IPS DF 6.9 (cell line): Measurements from ENCODE around the gene B4GALNT2.
A peak's percentile ranks its signal among the peaks of the same experiment; 100 is the strongest.
"Not testable (repeated sequence)": the region's sequence is repeated elsewhere in the genome, so short reads cannot be mapped to it uniquely, and the experiment has no call there.

Experiments
- DNase-seq: peaks from one replicate; pipeline ENCODE4 v3.0.0-alpha.2; 2013; ENCODE audit warnings: low read depth, low spot score
- H3K27ac ChIP-seq: one replicate; pipeline ENCODE4 v1.5.1; 2013; ENCODE audit warnings: low read length, control low read depth
- H3K27me3 ChIP-seq: 2 replicates; pipeline ENCODE4 v1.6.1; 2013; ENCODE audit warnings: mild to moderate bottlenecking, low read length; ENCODE audit not compliant: control insufficient read depth, insufficient read depth
- H3K36me3 ChIP-seq: 2 replicates; pipeline ENCODE4 v1.6.1; 2013; ENCODE audit warnings: low read length; ENCODE audit not compliant: control insufficient read depth, insufficient read depth
- H3K4me1 ChIP-seq: 2 replicates; pipeline ENCODE4 v1.6.1; 2013; ENCODE audit warnings: low read length; ENCODE audit not compliant: control insufficient read depth, insufficient read depth
- H3K4me3 ChIP-seq: 2 replicates; pipeline ENCODE4 v1.5.1; 2013; ENCODE audit warnings: mild to moderate bottlenecking, low read length
- H3K9me3 ChIP-seq: 2 replicates; pipeline ENCODE4 v1.6.1; 2013; ENCODE audit warnings: low read length, inconsistent platforms; ENCODE audit not compliant: control insufficient read depth, insufficient read depth
- WGBS: extraction: QIAGEN DNeasy Blood & Tissue Kit; methylation state at CpG from one replicate; pipeline ENCODE4 v1.1.7; 2013; ENCODE audit warnings: mixed read lengths, missing lambda C conversion rate; ENCODE audit not compliant: insufficient read length, insufficient coverage; 5-methylcytosine and 5-hydroxymethylcytosine counted together

The B4GALNT2 gene

DNA sequence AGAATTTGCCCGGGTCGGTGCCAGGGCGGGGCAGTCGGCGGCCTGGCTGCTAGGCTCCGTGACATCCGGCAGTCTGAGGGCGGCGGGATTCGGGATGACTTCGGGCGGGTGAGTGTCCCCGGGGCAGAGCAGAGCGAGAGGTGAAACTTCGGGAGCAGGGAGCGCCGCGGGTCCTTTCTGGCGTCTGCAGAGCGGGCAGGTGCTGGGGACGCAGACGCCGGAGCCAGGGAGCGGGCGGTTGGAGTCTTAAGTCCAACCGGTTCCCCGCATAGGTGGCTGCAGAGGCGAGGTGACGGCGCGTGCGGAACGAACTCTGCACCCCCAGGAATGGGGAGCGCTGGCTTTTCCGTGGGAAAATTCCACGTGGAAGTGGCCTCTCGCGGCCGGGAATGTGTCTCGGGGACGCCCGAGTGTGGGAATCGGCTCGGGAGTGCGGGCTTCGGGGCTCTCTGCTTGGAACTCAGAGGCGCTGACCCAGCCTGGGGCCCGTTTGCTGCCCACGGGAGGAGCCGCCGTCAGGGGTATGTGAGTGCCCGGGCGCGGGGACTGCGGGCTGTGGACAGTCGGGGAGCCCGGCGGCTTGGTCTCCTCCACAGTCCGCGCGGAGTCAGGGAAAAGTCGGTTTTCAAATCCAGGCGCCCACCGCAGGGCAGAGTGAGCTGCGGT, at the start of gene B4GALNT2:
TSS of gene B4GALNT2 (plus strand) at position 71 of the 666 bp plus-strand sequence. CDS start at position 95, 24 bp downstream.
- Histone ChIP-seq H3K27me3 (peaks cover 25% of the 10 kb centered on the region), H3K36me3 (no peaks in the 10 kb centered on the region), H3K9me3 (0 out of 2 replicates have a peak, but pooled peaks cover 2% of the 10 kb centered on the region), H3K4me1 (no peaks in the 10 kb centered on the region), H3K4me3 (peak within 1 kb of the TSS; percentile 34; the same call in 1 of the 2 replicates), H3K27ac (no peak within 1 kb of the TSS)
- DNase-seq, result no peak
- WGBS, result no CpG with 5 or more reads among the region's 65 CpGs

DNA sequence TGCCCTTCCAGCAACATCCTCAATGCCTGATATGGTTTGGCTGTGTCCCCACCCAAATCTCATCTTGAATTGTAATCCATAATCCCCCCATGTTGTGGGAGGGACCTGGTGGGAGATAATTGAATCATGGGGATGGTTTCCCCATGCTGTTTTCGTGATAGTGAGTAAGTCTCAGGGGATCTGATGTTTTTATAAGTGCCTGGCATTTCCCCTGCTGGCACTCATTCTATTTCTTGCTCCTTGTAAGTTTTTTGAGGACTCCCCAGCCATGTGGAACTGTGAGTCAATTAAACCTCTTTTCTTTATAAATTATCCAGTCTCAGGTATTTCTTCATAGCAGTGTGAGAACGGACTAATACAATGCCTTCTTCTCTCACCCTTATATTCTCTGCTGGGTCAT, 47.5 kb upstream of the B4GALNT2 start:
- H3K4me1 ChIP-seq, H3K4me3 ChIP-seq, H3K27me3 ChIP-seq, H3K27ac ChIP-seq, DNase-seq, H3K36me3 ChIP-seq, H3K9me3 ChIP-seq: not testable (repeated sequence)
- WGBS, result no CpG with 5 or more reads among the region's 2 CpGs

DNA sequence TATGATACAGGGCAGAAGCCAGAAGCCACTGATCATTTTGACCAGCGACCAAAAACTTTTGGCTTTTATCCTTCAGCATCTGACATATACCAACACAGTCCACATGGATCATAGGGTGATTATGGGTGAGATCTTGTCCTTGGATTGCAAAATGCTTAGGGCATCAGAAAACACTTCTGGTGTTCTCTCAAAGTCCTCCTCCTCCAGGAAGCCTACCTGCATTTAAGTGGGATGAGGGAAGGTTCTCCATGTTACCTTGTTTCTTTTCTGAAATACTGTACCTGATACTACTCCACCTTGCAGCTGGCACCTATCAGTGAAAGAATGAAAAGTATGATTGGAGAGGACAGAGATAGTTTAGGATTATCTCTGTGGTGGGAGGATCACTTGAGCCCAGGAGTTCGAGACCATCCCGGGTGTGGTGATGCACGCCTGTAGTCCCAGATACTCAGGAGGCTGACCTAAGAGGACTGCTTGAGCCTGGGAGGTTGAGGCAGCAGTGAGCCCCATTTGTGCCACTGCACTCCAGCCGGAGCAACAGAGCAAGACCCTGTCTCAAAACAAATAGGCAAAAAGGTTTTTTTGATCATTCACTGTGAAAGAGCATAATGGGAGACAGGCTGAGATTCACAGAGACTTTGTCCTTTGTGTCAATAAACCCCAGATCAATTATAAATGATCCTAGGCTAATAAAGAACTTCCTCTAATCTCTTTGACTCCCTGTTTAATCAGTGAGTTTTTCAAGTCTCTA, 46.8 kb upstream of the B4GALNT2 start:
- no peak overlapping the region for H3K4me3 ChIP-seq
- H3K4me1 ChIP-seq, result peaks cover 3% of the 10 kb centered on the region; the same call in 1 of the 2 replicates
- DNase-seq, result no peak
- no peaks in the 10 kb centered on the region for H3K36me3 ChIP-seq
- H3K9me3 ChIP-seq, result no peaks in the 10 kb centered on the region
- H3K27ac ChIP-seq, result no peak overlapping the region
- no CpG with 5 or more reads among the region's 5 CpGs for WGBS
- no peaks in the 10 kb centered on the region for H3K27me3 ChIP-seq

DNA sequence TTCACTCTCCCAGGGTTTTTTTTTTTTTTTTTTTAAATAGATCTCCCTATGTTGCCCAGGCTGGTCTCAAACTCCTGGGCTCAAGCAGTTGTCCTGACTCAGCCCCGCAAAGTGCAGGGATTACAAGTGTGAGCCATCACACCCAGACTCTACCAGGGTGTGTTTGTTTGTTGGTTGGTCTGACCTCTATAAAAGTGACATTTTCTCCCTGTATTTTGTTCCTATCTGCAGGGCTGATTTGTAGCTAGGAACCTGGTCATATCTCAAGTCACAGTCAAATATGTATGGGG, 46.3 kb upstream of the B4GALNT2 start:
- WGBS, result no CpG with 5 or more reads among the region's 1 CpG
- Histone ChIP-seq H3K4me3 (no peak overlapping the region), H3K27ac (no peak overlapping the region), H3K36me3 (no peaks in the 10 kb centered on the region), H3K9me3 (no peaks in the 10 kb centered on the region), H3K27me3 (no peaks in the 10 kb centered on the region), H3K4me1 (peaks cover 3% of the 10 kb centered on the region; the same call in 1 of the 2 replicates)
- DNase-seq, result no peak

GRCh38 chr17:49086649-49087048, 45.9 kb upstream of the B4GALNT2 start:
- no peak overlapping the region for H3K4me3 ChIP-seq
- no peak for DNase-seq
- H3K9me3 ChIP-seq, result no peaks in the 10 kb centered on the region
- no peaks in the 10 kb centered on the region for H3K27me3 ChIP-seq
- H3K36me3 ChIP-seq, result no peaks in the 10 kb centered on the region
- H3K4me1 ChIP-seq, result peaks cover 3% of the 10 kb centered on the region; the same call in 1 of the 2 replicates
- H3K27ac ChIP-seq, result no peak overlapping the region

DNA sequence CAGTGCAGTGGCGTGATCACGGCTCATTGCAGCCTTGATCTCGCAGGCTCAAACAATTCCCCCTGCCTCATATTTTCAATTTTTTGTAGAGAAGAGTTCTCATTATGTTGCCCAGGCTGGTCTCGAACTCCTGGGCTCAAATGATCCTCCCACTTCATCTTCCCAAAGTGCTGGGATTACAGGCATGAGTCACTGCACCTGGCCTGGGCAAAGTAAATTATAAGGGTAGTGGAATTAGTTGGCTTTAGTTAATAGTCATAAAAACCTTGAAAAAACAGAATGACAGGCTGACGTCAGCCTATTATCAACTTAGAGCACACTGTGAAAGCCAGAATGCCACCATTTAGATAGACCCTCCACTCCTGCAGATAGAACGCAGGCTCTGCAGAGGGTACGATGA, 43.5 kb upstream of the B4GALNT2 start:
- H3K4me3 ChIP-seq, result no peak overlapping the region
- H3K27ac ChIP-seq, result no peak overlapping the region
- no peak for DNase-seq
- no peaks in the 10 kb centered on the region for H3K9me3 ChIP-seq
- no CpG with 5 or more reads among the region's 7 CpGs for WGBS
- H3K27me3 ChIP-seq, result no peaks in the 10 kb centered on the region
- H3K4me1 ChIP-seq, result peaks cover 3% of the 10 kb centered on the region; the same call in 1 of the 2 replicates
- no peaks in the 10 kb centered on the region for H3K36me3 ChIP-seq

- H3K27ac ChIP-seq, result no peak overlapping the region
- WGBS, result no CpG with 5 or more reads among the region's 10 CpGs
- DNase-seq, result no peak
These were observed 41.5 kb upstream of the B4GALNT2 start for GRCh38 chr17:49090878-49091594.

DNA sequence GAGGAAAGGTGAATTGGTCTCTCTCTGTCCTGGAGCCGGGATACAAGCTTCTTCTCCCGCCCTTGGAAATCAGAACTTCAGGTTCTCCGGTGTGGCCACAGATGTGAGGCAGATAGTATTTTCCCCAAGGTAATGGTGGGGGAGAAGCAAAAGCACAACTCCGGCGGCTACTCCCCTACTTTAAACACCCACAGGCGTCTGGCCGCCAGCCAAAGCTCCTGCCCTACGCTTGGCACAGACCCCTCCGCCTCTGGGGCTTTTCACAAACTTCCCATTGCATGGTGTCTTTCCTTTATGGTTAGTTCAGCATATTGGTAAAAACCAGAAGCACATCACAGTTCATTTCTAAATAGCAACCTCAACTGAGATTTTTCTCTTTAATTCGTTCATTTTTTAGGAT, 39.4 kb upstream of the B4GALNT2 start:
- Histone ChIP-seq H3K4me3 (no peak overlapping the region), H3K4me1 (no peaks in the 10 kb centered on the region), H3K36me3 (no peaks in the 10 kb centered on the region), H3K27ac (no peak overlapping the region), H3K9me3 (no peaks in the 10 kb centered on the region), H3K27me3 (no peaks in the 10 kb centered on the region)
- no peak for DNase-seq
- WGBS, result no CpG with 5 or more reads among the region's 10 CpGs

More at GRCh38 chr17:49090878-49091594, 41.5 kb upstream of the B4GALNT2 start:
- Histone ChIP-seq H3K4me1 (peaks cover 2% of the 10 kb centered on the region; the same call in 1 of the 2 replicates), H3K9me3 (no peaks in the 10 kb centered on the region), H3K36me3 (no peaks in the 10 kb centered on the region), H3K4me3 (no peak overlapping the region), H3K27me3 (no peaks in the 10 kb centered on the region)

DNA sequence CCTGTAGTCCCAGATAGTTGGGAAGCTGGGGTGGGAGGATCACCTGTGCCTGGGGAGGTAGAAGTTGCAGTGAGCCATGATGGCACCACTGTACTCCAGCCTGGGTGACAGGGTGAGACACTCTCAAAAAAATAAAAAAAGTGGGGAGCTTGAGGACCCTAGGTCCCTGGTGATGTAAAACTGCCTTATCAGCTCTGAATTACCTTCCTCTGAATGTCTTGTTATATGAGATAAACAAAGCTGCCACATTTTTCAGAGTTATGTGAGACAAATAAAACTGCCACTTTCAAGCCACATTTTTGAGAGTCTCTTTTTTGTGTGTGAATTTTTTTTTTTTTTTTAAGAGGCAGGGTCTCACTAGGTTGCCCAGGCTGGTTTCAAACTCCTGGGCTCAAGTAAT, 32.0 kb upstream of the B4GALNT2 start:
- no peaks in the 10 kb centered on the region for H3K27me3 ChIP-seq
- H3K4me1 ChIP-seq, result no peaks in the 10 kb centered on the region
- no peak overlapping the region for H3K27ac ChIP-seq
- H3K36me3 ChIP-seq, result no peaks in the 10 kb centered on the region
- DNase-seq, result no peak
- no peaks in the 10 kb centered on the region for H3K9me3 ChIP-seq
- no peak overlapping the region for H3K4me3 ChIP-seq

DNA sequence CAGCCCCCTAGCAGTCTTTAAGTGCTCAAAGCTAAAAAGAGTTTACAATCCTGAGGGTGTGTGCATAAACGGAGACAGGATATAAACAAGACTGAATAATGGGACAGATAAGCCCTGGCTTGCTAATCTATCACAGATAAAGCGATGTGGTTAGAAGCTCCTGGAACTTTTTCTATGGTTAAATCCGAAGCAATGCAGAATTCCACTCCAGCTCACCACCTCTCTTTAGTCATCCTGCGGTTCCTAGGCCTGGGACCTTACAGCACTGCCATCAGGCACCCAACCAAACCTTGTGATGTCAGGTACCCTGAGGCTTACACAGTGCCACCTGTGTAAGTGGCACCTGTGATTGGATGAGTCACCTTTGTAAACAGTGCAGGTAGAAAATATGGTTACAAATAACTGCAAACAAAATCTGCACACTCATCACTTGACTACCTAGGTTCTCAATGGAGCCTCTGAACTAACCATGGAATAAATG, 31.5 kb upstream of the B4GALNT2 start:
- no peaks in the 10 kb centered on the region for H3K27me3 ChIP-seq
- DNase-seq, result no peak
- no peak overlapping the region for H3K27ac ChIP-seq

More for the DNA sequence above, 31.5 kb upstream of the B4GALNT2 start:
- H3K9me3 ChIP-seq, result no peaks in the 10 kb centered on the region
- H3K4me3 ChIP-seq, result no peak overlapping the region
- WGBS, result no CpG with 5 or more reads among the region's 4 CpGs
- H3K36me3 ChIP-seq, result no peaks in the 10 kb centered on the region
- no peaks in the 10 kb centered on the region for H3K4me1 ChIP-seq
